Chondrocyte (in vitro differentiated cells): ENCODE data around the gene CYP27B1. TPM values are rescaled to one million over a fixed set of nuclear protein-coding genes. Genes with fewer than 3 reads are reported as not detected.

Source experiments
- DNase-seq: peaks from one replicate; pipeline ENCODE4 v3.0.0; 2021; ENCODE audit warnings: mixed read lengths, low spot score
- H3K27ac Mint-ChIP-seq: one replicate; pipeline ENCODE4 v1.8.0; 2021; ENCODE audit warnings: mild to moderate bottlenecking, moderate library complexity, mixed read lengths; ENCODE audit not compliant: unreplicated experiment
- H3K27me3 Mint-ChIP-seq: 2 replicates; pipeline ENCODE4 v1.8.0; 2021; ENCODE audit warnings: low read depth, mixed read lengths
- H3K36me3 Mint-ChIP-seq: 2 replicates; pipeline ENCODE4 v1.8.0; 2021; ENCODE audit warnings: low read depth, mixed read lengths
- H3K4me1 Mint-ChIP-seq: 2 replicates; pipeline ENCODE4 v1.8.0; 2021; ENCODE audit warnings: low read depth, mild to moderate bottlenecking, mixed read lengths
- H3K4me3 Mint-ChIP-seq: one replicate; pipeline ENCODE4 v1.8.0; 2021; ENCODE audit warnings: mild to moderate bottlenecking, moderate library complexity, mixed read lengths; ENCODE audit not compliant: unreplicated experiment
- H3K9me3 Mint-ChIP-seq: 2 replicates; pipeline ENCODE4 v1.8.0; 2021; ENCODE audit warnings: low read depth, mixed read lengths
- total RNA-seq: library from RNA; stranded (reverse); gene quantifications from 3 replicates; pipeline ENCODE4 v1.2.1, GENCODE V29; 2021
- TF ChIP-seq, protein P1 (sequence below): fragments of 200-600 bp; sonication (generic); IDR thresholded peaks from 2 replicates; pipeline ENCODE4 v1.5.0; 2021; ENCODE audit warnings: antibody characterized with exemption, mild to moderate bottlenecking, moderate library complexity

Gene CYP27B1
- total RNA-seq, 1 donor from 2014 or later: 3.2 TPM

DNA sequence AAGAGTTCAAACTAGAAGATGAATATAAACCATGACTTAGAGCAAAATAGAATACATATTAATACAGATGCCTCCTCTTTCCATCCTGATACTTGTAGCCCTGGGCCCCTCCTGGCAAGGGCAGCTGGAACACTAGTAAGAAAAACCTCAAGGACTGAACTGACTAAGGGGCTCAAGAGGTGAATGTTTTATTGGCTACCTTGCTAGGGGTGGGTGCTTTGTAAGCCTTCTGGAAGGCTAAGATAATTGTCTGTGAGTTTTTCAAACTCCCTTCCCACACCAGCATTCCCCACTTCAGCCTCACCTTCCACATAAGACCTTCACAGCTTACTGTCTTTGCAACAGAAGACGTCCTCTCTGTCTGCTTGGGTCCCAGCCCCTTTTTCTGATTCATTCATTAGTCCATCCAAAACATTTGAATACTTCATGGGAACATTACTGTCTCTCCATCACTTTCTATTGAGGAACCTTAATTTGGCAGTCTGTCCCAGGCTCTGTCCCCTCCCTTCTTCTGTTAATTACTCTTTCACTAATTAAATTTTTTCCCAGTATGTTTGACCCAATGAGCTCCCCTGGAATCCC is 13.0 kb downstream of the CYP27B1 start:
- H3K36me3 Mint-ChIP-seq: peaks cover 18% of the 10 kb centered on the region
- H3K4me1 Mint-ChIP-seq: peaks cover 44% of the 10 kb centered on the region
- TF ChIP-seq, protein P1, sequence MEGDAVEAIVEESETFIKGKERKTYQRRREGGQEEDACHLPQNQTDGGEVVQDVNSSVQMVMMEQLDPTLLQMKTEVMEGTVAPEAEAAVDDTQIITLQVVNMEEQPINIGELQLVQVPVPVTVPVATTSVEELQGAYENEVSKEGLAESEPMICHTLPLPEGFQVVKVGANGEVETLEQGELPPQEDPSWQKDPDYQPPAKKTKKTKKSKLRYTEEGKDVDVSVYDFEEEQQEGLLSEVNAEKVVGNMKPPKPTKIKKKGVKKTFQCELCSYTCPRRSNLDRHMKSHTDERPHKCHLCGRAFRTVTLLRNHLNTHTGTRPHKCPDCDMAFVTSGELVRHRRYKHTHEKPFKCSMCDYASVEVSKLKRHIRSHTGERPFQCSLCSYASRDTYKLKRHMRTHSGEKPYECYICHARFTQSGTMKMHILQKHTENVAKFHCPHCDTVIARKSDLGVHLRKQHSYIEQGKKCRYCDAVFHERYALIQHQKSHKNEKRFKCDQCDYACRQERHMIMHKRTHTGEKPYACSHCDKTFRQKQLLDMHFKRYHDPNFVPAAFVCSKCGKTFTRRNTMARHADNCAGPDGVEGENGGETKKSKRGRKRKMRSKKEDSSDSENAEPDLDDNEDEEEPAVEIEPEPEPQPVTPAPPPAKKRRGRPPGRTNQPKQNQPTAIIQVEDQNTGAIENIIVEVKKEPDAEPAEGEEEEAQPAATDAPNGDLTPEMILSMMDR: no peak
- peak overlapping the region; percentile 72 for H3K27ac Mint-ChIP-seq
- H3K27me3 Mint-ChIP-seq: no peaks in the 10 kb centered on the region
- H3K9me3 Mint-ChIP-seq: no peaks in the 10 kb centered on the region
- peak overlapping the region; percentile 88 for H3K4me3 Mint-ChIP-seq
- no peak for DNase-seq

DNA sequence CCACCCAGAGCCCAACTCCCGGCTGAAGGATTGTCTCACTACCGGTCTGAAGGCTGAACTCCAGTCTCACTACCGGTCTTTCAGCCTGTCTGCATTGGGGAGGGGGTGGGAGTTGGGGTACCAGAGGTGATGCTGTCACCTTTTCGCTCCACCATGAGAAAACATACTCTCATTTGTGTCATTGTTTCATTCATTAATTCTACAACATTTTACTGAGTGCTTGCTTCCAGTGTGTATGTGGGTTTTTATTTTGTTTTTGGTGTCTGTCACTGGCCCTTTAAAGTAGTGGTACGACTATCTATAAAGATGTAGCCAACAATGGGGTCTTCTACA is 14.2 kb downstream of the CYP27B1 start:
- no peaks in the 10 kb centered on the region for H3K9me3 Mint-ChIP-seq

DNA sequence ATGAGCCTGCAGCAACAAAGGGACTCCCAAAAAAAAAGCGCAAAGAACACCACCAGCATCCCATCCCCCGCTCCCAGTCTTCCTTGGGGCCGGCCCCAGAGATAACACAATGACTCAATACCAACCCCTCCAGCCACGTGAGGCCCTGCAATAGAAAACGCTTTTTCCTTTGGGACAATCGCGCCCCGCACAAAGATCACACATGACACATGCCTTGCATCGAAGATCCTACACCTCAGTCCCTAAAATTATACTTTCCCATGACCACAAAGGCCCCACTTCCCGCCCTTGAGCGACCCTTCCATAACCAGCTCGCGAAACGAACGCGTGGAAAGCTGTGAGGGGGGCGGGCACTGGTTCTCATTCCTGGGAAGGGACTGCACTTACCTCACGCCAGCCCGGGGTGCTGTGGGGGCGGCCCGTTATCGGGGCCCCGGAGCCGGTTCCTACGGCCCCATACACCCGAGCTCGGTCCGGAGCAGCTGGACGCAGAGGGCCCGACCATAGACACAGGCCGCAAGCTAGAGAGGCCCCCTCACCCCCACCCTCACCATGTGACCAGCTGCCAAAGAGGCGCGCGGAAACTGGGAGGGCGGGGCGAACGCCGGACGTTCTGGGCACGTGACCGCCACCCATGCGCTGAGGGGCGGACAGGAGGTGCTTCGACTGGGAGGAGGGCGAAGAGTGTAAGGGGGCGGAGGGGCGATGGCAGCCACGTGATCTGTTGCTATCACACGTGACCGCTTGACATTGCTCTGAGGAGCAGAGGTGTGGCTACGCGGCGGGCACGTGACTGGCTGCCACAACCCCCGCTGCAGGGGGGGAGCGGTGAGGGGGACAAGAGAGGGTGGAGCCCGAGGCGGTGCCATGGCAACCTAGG is 14.8 kb downstream of the CYP27B1 start, which contains the start of gene CDK4:
CDK4 (minus strand) TSS at position 523 of the 880 bp plus-strand sequence. CDS start 593 bp downstream, outside the sequence.
- no peaks in the 10 kb centered on the region for H3K9me3 Mint-ChIP-seq
- DNase-seq: peak; percentile 100
- H3K27ac Mint-ChIP-seq: peak within 1 kb of the TSS; percentile 98
- TF ChIP-seq, protein P1: no peak
- peaks cover 43% of the 10 kb centered on the region for H3K4me1 Mint-ChIP-seq
- H3K4me3 Mint-ChIP-seq: peak within 1 kb of the TSS; percentile 92
- H3K27me3 Mint-ChIP-seq: no peaks in the 10 kb centered on the region
- peaks cover 21% of the 10 kb centered on the region for H3K36me3 Mint-ChIP-seq

More for the DNA sequence above, 14.2 kb downstream of the CYP27B1 start:
- Mint-ChIP-seq H3K4me1 (peaks cover 44% of the 10 kb centered on the region), H3K36me3 (peaks cover 18% of the 10 kb centered on the region), H3K4me3 (peak overlapping the region; percentile 92), H3K27me3 (no peaks in the 10 kb centered on the region), H3K27ac (peak overlapping the region; percentile 98)
- TF ChIP-seq, protein P1: no peak
- DNase-seq: no peak

DNA sequence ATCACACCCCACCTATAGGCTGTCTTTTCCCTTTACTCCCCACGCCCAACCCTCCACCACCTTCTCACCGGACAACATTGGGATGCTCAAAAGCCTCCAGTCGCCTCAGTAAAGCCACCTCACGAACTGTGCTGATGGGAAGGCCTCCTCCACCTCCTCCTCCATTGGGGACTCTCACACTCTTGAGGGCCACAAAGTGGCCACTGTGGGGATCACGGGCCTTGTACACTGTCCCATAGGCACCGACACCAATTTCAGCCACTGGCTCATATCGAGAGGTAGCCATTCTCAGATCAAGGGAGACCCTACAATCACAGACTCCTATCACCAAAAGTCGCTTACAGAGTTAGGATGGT is 15.5 kb downstream of the CYP27B1 start:
- DNase-seq: no peak
- peaks cover 25% of the 10 kb centered on the region for H3K36me3 Mint-ChIP-seq
- TF ChIP-seq, protein P1: no peak
- H3K4me1 Mint-ChIP-seq: peaks cover 37% of the 10 kb centered on the region
- peak overlapping the region; percentile 98 for H3K27ac Mint-ChIP-seq
- no peaks in the 10 kb centered on the region for H3K9me3 Mint-ChIP-seq
- H3K27me3 Mint-ChIP-seq: no peaks in the 10 kb centered on the region
- peak overlapping the region; percentile 92 for H3K4me3 Mint-ChIP-seq

DNA sequence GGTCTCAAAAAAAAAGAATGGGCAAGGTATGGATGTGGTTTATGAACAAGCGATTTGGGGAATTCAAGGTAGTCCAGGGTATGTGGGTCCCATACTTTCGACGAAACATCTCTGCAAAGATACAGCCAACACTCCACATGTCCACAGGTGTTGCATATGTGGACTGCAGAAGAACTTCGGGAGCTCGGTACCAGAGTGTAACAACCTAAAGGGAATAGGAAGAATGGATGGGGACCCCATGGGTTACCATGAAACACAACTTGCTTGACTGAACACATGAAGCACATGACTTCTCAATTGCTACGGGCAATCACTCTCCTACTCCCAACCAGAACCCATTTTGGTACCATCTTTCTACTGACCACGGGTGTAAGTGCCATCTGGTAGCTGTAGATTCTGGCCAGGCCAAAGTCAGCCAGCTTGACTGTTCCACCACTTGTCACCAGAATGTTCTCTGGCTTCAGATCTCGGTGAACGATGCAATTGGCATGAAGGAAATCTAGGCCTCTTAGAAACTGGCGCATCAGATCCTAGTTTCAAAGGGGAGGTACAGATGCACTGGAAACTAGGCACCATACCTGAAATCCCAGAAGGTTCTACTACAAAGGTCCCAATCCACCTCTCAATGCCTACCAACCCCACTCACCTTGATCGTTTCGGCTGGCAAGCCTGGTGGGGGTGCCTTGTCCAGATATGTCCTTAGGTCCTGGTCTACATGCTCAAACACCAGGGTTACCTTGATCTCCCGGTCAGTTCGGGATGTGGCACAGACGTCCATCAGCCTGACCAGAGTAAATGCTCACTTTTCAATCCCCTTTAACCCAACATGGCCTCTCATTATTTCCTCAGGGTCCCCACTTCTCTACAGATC is 16.1 kb downstream of the CYP27B1 start:
- Mint-ChIP-seq H3K9me3 (no peaks in the 10 kb centered on the region), H3K4me3 (peak overlapping the region; percentile 92), H3K4me1 (peaks cover 39% of the 10 kb centered on the region), H3K36me3 (peaks cover 27% of the 10 kb centered on the region), H3K27me3 (no peaks in the 10 kb centered on the region), H3K27ac (peak overlapping the region; percentile 98)
- TF ChIP-seq, protein P1: no peak
- DNase-seq: no peak
